ENCODE data around the gene MAST4. TPM values are rescaled to one million over a fixed set of nuclear protein-coding genes. Genes with fewer than 3 reads are reported as not detected.
"Not testable (repeated sequence)": the region's sequence is repeated elsewhere in the genome, so short reads cannot be mapped to it uniquely, and the experiment has no call there.

The MAST4 gene
- total and polyA plus RNA-seq, 2 donors (not counting 1 experiment from before 2014, with no cell fraction given), result 7.0 to 15.2 TPM

DNA sequence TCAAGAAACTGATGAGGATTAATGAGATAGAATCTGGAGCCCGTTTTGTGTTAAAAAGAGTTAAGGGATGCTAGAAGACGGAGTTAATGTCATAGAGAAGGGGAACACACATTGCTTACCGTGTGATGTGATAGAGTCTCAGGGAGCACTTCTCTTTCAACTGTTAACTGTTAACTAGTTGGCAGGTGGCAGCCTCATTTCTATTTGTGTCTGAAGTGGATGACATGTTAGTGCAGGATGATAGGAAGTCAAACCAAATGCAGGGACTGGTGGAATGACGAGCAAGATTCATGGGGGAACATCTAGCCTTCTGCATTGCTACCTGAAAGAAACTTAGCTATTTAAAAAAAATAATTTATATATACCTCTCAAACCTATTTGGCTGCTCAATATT, 222.7 kb downstream of the MAST4 start:
- Histone ChIP-seq H3K9ac (ENCODE audit: insufficient read depth, low read length) (no peak overlapping the region), H3K27ac (ENCODE audit: insufficient read depth, low read length) (no peak overlapping the region), H3K36me3 (ENCODE audit: control insufficient read depth, insufficient read depth, low read length) (no peaks in the 10 kb centered on the region), H3K79me2 (ENCODE audit: control insufficient read depth, insufficient read depth, low read length) (no peaks in the 10 kb centered on the region), H2AFZ (ENCODE audit: low read length) (no peak overlapping the region), H3K9me3 (ENCODE audit: control insufficient read depth, insufficient read depth, low read depth, low read length) (no peaks in the 10 kb centered on the region), H3K4me2 (ENCODE audit: extremely low read depth, insufficient read depth, low read length) (no peak overlapping the region), H3K4me3 (replicated peaks in 1 of 4; ENCODE audit: control extremely low read depth in 1 of 4, insufficient read depth in 1 of 4, low read depth in 3 of 4, low read length in 4 of 4) (no peak overlapping the region), H4K20me1 (ENCODE audit: control insufficient read depth, extremely low read depth, insufficient read depth, low read length) (no peaks in the 10 kb centered on the region), H3K27me3 (ENCODE audit: control insufficient read depth, insufficient read depth, low read length) (no peaks in the 10 kb centered on the region), H3K4me1 (ENCODE audit: control insufficient read depth, extremely low read depth, insufficient read depth, low read length) (no peaks in the 10 kb centered on the region)
- TF ChIP-seq EZH2 (IDR thresholded peaks at IDR 0.05; ENCODE audit: low read length, missing control alignments), result no peak
- TF ChIP-seq, protein P1, sequence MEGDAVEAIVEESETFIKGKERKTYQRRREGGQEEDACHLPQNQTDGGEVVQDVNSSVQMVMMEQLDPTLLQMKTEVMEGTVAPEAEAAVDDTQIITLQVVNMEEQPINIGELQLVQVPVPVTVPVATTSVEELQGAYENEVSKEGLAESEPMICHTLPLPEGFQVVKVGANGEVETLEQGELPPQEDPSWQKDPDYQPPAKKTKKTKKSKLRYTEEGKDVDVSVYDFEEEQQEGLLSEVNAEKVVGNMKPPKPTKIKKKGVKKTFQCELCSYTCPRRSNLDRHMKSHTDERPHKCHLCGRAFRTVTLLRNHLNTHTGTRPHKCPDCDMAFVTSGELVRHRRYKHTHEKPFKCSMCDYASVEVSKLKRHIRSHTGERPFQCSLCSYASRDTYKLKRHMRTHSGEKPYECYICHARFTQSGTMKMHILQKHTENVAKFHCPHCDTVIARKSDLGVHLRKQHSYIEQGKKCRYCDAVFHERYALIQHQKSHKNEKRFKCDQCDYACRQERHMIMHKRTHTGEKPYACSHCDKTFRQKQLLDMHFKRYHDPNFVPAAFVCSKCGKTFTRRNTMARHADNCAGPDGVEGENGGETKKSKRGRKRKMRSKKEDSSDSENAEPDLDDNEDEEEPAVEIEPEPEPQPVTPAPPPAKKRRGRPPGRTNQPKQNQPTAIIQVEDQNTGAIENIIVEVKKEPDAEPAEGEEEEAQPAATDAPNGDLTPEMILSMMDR (conservative IDR thresholded peaks at IDR 0.05 in 1 of 2, IDR thresholded peaks at IDR 0.05 in 1 of 2; ENCODE audit: low read depth in 1 of 2, low read length in 2 of 2), result no peak
- DNase-seq (ENCODE audit: low read depth in 2 of 2), result no peak

DNA sequence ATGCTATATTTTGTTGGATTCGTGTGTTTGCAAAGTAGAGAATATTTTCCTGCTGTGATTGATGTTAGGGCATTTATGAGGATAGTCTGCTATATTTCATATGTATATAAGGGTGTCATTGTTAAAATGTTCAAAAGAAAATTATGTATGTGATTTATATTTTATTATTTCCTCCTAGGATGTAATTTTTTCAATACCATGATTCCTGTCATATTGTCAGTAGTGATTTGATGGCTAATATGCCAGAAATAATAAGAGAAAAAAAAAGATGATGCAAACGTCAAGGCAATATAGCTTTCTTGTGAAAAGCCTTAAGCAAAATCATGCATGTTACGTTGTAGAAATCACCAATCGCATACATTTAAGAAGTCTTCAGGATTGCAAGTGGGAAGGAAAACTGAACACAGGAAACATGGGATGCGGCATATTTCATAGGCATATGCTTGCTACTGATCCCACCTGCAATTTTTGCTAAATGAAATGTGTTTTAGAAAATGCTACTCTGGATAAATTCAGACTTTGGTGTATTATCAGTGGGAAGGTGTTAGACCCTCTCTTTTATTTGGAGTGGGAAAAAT, 224.5 kb downstream of the MAST4 start:
- Histone ChIP-seq H4K20me1 (ENCODE audit: control insufficient read depth, extremely low read depth, insufficient read depth, low read length) (no peaks in the 10 kb centered on the region), H3K9me3 (ENCODE audit: control insufficient read depth, insufficient read depth, low read depth, low read length) (no peaks in the 10 kb centered on the region), H3K4me3 (replicated peaks in 1 of 4; ENCODE audit: control extremely low read depth in 1 of 4, insufficient read depth in 1 of 4, low read depth in 3 of 4, low read length in 4 of 4) (no peak overlapping the region), H3K36me3 (ENCODE audit: control insufficient read depth, insufficient read depth, low read length) (no peaks in the 10 kb centered on the region), H3K4me2 (ENCODE audit: extremely low read depth, insufficient read depth, low read length) (no peak overlapping the region), H3K27me3 (ENCODE audit: control insufficient read depth, insufficient read depth, low read length) (no peaks in the 10 kb centered on the region), H3K4me1 (ENCODE audit: control insufficient read depth, extremely low read depth, insufficient read depth, low read length) (no peaks in the 10 kb centered on the region), H3K79me2 (ENCODE audit: control insufficient read depth, insufficient read depth, low read length) (no peaks in the 10 kb centered on the region), H2AFZ (ENCODE audit: low read length) (no peak overlapping the region), H3K27ac (ENCODE audit: insufficient read depth, low read length) (no peak overlapping the region), H3K9ac (ENCODE audit: insufficient read depth, low read length) (no peak overlapping the region)
- no peak for DNase-seq (ENCODE audit: low read depth in 2 of 2)
- TF ChIP-seq, protein P1 (conservative IDR thresholded peaks at IDR 0.05 in 1 of 2, IDR thresholded peaks at IDR 0.05 in 1 of 2; ENCODE audit: low read depth in 1 of 2, low read length in 2 of 2), result no peak
- no peak for TF ChIP-seq EZH2 (IDR thresholded peaks at IDR 0.05; ENCODE audit: low read length, missing control alignments)

DNA sequence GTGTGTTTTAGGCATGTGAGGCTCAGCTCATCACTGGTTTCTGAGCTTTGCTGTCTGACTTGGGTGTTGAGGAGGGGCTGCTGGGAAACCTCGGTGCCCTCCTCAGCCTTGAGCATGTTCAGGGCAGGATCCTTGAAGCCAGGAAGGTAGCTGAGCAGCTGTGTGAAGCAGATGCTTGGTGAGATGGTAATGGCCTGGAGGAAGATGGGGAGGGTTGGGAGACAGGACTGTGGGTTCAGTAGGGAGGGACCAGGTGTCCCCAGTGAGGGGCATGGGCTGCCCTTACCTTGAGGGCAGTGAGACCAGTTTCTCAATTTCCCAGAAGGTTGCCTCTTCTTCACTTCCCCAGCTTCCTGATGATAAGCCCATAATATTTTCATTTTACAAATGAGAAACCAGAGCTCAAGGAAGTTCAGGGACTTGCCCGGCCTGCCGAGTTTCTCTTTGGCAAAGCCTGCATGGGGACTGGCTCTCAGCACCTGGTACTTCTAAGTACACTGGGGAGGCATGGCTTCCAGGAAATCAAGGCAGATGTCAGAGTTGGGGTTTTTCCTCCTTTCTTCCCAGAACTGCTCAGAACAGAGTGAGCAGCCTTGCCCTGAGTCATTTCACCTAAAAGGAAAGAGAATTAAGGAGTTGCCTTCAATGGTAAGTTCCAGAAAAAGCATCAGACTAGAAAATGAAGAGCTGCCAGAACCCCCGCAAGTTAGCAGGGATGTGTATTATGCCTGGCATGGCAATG, 225.7 kb downstream of the MAST4 start:
- Histone ChIP-seq H3K27ac (ENCODE audit: insufficient read depth, low read length) (no peak overlapping the region), H4K20me1 (ENCODE audit: control insufficient read depth, extremely low read depth, insufficient read depth, low read length) (no peaks in the 10 kb centered on the region), H3K4me3 (replicated peaks in 1 of 4; ENCODE audit: control extremely low read depth in 1 of 4, insufficient read depth in 1 of 4, low read depth in 3 of 4, low read length in 4 of 4) (no peak overlapping the region), H3K79me2 (ENCODE audit: control insufficient read depth, insufficient read depth, low read length) (no peaks in the 10 kb centered on the region), H2AFZ (ENCODE audit: low read length) (no peak overlapping the region), H3K4me2 (ENCODE audit: extremely low read depth, insufficient read depth, low read length) (no peak overlapping the region), H3K4me1 (ENCODE audit: control insufficient read depth, extremely low read depth, insufficient read depth, low read length) (no peaks in the 10 kb centered on the region), H3K27me3 (ENCODE audit: control insufficient read depth, insufficient read depth, low read length) (no peaks in the 10 kb centered on the region), H3K9me3 (ENCODE audit: control insufficient read depth, insufficient read depth, low read depth, low read length) (no peaks in the 10 kb centered on the region), H3K9ac (ENCODE audit: insufficient read depth, low read length) (no peak overlapping the region), H3K36me3 (ENCODE audit: control insufficient read depth, insufficient read depth, low read length) (no peaks in the 10 kb centered on the region)
- no peak for DNase-seq (ENCODE audit: low read depth in 2 of 2)
- TF ChIP-seq, protein P1 (conservative IDR thresholded peaks at IDR 0.05 in 1 of 2, IDR thresholded peaks at IDR 0.05 in 1 of 2; ENCODE audit: low read depth in 1 of 2, low read length in 2 of 2), result no peak
- no peak for TF ChIP-seq EZH2 (IDR thresholded peaks at IDR 0.05; ENCODE audit: low read length, missing control alignments)

DNA sequence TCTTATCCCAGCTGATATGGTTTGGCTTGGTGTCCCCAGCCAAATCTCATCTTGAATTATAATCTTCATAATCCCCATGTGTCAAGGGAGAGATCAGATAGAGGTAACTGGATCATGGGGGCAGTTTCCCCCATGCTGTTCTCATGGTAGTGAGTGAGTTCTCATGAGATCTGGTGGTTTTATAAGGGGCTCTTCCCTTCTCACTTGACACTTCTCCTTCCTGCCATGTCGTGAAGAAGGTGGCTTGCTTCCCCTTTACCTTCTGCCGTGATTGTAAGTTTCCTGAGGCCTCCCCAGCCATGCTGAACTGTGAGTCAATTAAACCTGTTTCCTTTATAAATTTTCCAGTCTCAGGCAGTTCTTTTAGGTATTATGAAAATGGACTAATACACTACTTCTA, 226.7 kb downstream of the MAST4 start:
- H2AFZ ChIP-seq (ENCODE audit: low read length); H3K36me3 ChIP-seq (ENCODE audit: control insufficient read depth, insufficient read depth, low read length); H3K79me2 ChIP-seq (ENCODE audit: control insufficient read depth, insufficient read depth, low read length); H3K4me2 ChIP-seq (ENCODE audit: extremely low read depth, insufficient read depth, low read length); H3K4me1 ChIP-seq (ENCODE audit: control insufficient read depth, extremely low read depth, insufficient read depth, low read length); H4K20me1 ChIP-seq (ENCODE audit: control insufficient read depth, extremely low read depth, insufficient read depth, low read length); H3K27me3 ChIP-seq (ENCODE audit: control insufficient read depth, insufficient read depth, low read length); H3K4me3 ChIP-seq (replicated peaks in 1 of 4; ENCODE audit: control extremely low read depth in 1 of 4, insufficient read depth in 1 of 4, low read depth in 3 of 4, low read length in 4 of 4); DNase-seq (ENCODE audit: low read depth in 2 of 2); H3K9ac ChIP-seq (ENCODE audit: insufficient read depth, low read length); H3K9me3 ChIP-seq (ENCODE audit: control insufficient read depth, insufficient read depth, low read depth, low read length); H3K27ac ChIP-seq (ENCODE audit: insufficient read depth, low read length): not testable (repeated sequence)

Data from fibroblast of lung (primary cell).